ENCODE measurements around the gene SLC16A11.

Gene SLC16A11

GRCh38 chr17:7016418-7016817, 27.5 kb downstream of the SLC16A11 start:
- peaks cover 43% of the 10 kb centered on the region for H3K36me3 Mint-ChIP-seq (ENCODE audit: low read depth)
- no peaks in the 10 kb centered on the region for H3K9me3 Mint-ChIP-seq
- peaks cover 59% of the 10 kb centered on the region for H3K4me1 Mint-ChIP-seq (ENCODE audit: low read depth)
- DNase-seq (ENCODE audit: low spot score): no peak
- no peaks in the 10 kb centered on the region for H3K27me3 Mint-ChIP-seq (ENCODE audit: low read depth)
- peak overlapping the region; percentile 99 for H3K27ac Mint-ChIP-seq
- H3K4me3 Mint-ChIP-seq: peak overlapping the region; percentile 93

- peak; percentile 85 for DNase-seq (ENCODE audit: low spot score)
- H3K36me3 Mint-ChIP-seq (ENCODE audit: low read depth): peaks cover 46% of the 10 kb centered on the region
- H3K9me3 Mint-ChIP-seq: no peaks in the 10 kb centered on the region
- peaks cover 58% of the 10 kb centered on the region for H3K4me1 Mint-ChIP-seq (ENCODE audit: low read depth)
- H3K27me3 Mint-ChIP-seq (ENCODE audit: low read depth): no peaks in the 10 kb centered on the region
- peak overlapping the region; percentile 93 for H3K4me3 Mint-ChIP-seq
- peak overlapping the region; percentile 99 for H3K27ac Mint-ChIP-seq
Observed at GRCh38 chr17:7014995-7015958, 28.6 kb downstream of the SLC16A11 start.

- peak overlapping the region; percentile 100 for H3K4me3 Mint-ChIP-seq
- no peaks in the 10 kb centered on the region for H3K9me3 Mint-ChIP-seq
- peaks cover 62% of the 10 kb centered on the region for H3K4me1 Mint-ChIP-seq (ENCODE audit: low read depth)
- H3K27me3 Mint-ChIP-seq (ENCODE audit: low read depth): no peaks in the 10 kb centered on the region
- peak; percentile 97 for DNase-seq (ENCODE audit: low spot score)
- peaks cover 48% of the 10 kb centered on the region for H3K36me3 Mint-ChIP-seq (ENCODE audit: low read depth)
- H3K27ac Mint-ChIP-seq: peak overlapping the region; percentile 99
Observed at GRCh38 chr17:7014261-7014994, 29.5 kb downstream of the SLC16A11 start.

GRCh38 chr17:7011942-7012254, 32.0 kb downstream of the SLC16A11 start:
- peak overlapping the region; percentile 99 for H3K27ac Mint-ChIP-seq
- H3K4me3 Mint-ChIP-seq: peak overlapping the region; percentile 100
- DNase-seq (ENCODE audit: low spot score): no peak
- peaks cover 45% of the 10 kb centered on the region for H3K36me3 Mint-ChIP-seq (ENCODE audit: low read depth)
- H3K9me3 Mint-ChIP-seq: no peaks in the 10 kb centered on the region
- peaks cover 58% of the 10 kb centered on the region for H3K4me1 Mint-ChIP-seq (ENCODE audit: low read depth)
- H3K27me3 Mint-ChIP-seq (ENCODE audit: low read depth): no peaks in the 10 kb centered on the region

GRCh38 chr17:7011415-7011814, 32.5 kb downstream of the SLC16A11 start:
- no peak for DNase-seq (ENCODE audit: low spot score)
- Mint-ChIP-seq H3K9me3 (no peaks in the 10 kb centered on the region), H3K27ac (peak overlapping the region; percentile 99), H3K4me1 (ENCODE audit: low read depth) (peaks cover 54% of the 10 kb centered on the region), H3K36me3 (ENCODE audit: low read depth) (peaks cover 40% of the 10 kb centered on the region), H3K4me3 (peak overlapping the region; percentile 100), H3K27me3 (ENCODE audit: low read depth) (no peaks in the 10 kb centered on the region)

GRCh38 chr17:7010523-7010922, 33.4 kb downstream of the SLC16A11 start:
- Mint-ChIP-seq H3K9me3 (no peaks in the 10 kb centered on the region), H3K36me3 (ENCODE audit: low read depth) (peaks cover 37% of the 10 kb centered on the region), H3K27ac (peak overlapping the region; percentile 31), H3K4me3 (peak overlapping the region; percentile 100), H3K27me3 (ENCODE audit: low read depth) (no peaks in the 10 kb centered on the region), H3K4me1 (ENCODE audit: low read depth) (peaks cover 46% of the 10 kb centered on the region)
- DNase-seq (ENCODE audit: low spot score): no peak

- H3K27ac Mint-ChIP-seq: no peak overlapping the region
- no peak overlapping the region for H3K4me3 Mint-ChIP-seq
- no peaks in the 10 kb centered on the region for H3K9me3 Mint-ChIP-seq
- H3K36me3 Mint-ChIP-seq (ENCODE audit: low read depth): peaks cover 24% of the 10 kb centered on the region
- H3K4me1 Mint-ChIP-seq (ENCODE audit: low read depth): peaks cover 37% of the 10 kb centered on the region
- no peaks in the 10 kb centered on the region for H3K27me3 Mint-ChIP-seq (ENCODE audit: low read depth)
- no peak for DNase-seq (ENCODE audit: low spot score)
Observed at GRCh38 chr17:7007143-7007542, 36.7 kb downstream of the SLC16A11 start.

GRCh38 chr17:7005716-7006115, 38.2 kb downstream of the SLC16A11 start:
- no peaks in the 10 kb centered on the region for H3K27me3 Mint-ChIP-seq (ENCODE audit: low read depth)
- peaks cover 28% of the 10 kb centered on the region for H3K36me3 Mint-ChIP-seq (ENCODE audit: low read depth)
- DNase-seq (ENCODE audit: low spot score): no peak
- peaks cover 30% of the 10 kb centered on the region for H3K4me1 Mint-ChIP-seq (ENCODE audit: low read depth)
- H3K27ac Mint-ChIP-seq: no peak overlapping the region
- no peak overlapping the region for H3K4me3 Mint-ChIP-seq
- H3K9me3 Mint-ChIP-seq: no peaks in the 10 kb centered on the region

GRCh38 chr17:7004398-7005253, 39.3 kb downstream of the SLC16A11 start:
- Mint-ChIP-seq H3K27me3 (ENCODE audit: low read depth) (no peaks in the 10 kb centered on the region), H3K36me3 (ENCODE audit: low read depth) (peaks cover 31% of the 10 kb centered on the region), H3K9me3 (no peaks in the 10 kb centered on the region), H3K4me3 (no peak overlapping the region), H3K4me1 (ENCODE audit: low read depth) (peaks cover 22% of the 10 kb centered on the region), H3K27ac (peak overlapping the region; percentile 20)
- DNase-seq (ENCODE audit: low spot score): peak; percentile 36

GRCh38 chr17:7003745-7004144, 40.1 kb downstream of the SLC16A11 start:
- no peak overlapping the region for H3K27ac Mint-ChIP-seq
- no peak overlapping the region for H3K4me3 Mint-ChIP-seq
- no peaks in the 10 kb centered on the region for H3K9me3 Mint-ChIP-seq
- H3K4me1 Mint-ChIP-seq (ENCODE audit: low read depth): peaks cover 14% of the 10 kb centered on the region
- H3K27me3 Mint-ChIP-seq (ENCODE audit: low read depth): no peaks in the 10 kb centered on the region
- DNase-seq (ENCODE audit: low spot score): no peak
- H3K36me3 Mint-ChIP-seq (ENCODE audit: low read depth): peaks cover 28% of the 10 kb centered on the region

- no peaks in the 10 kb centered on the region for H3K9me3 Mint-ChIP-seq
- no peaks in the 10 kb centered on the region for H3K27me3 Mint-ChIP-seq (ENCODE audit: low read depth)
- peaks cover 37% of the 10 kb centered on the region for H3K36me3 Mint-ChIP-seq (ENCODE audit: low read depth)
- peaks cover 11% of the 10 kb centered on the region for H3K4me1 Mint-ChIP-seq (ENCODE audit: low read depth)
- H3K27ac Mint-ChIP-seq: no peak overlapping the region
- no peak overlapping the region for H3K4me3 Mint-ChIP-seq
- no peak for DNase-seq (ENCODE audit: low spot score)
Observed at GRCh38 chr17:7002288-7003047, 41.4 kb downstream of the SLC16A11 start.

- H3K4me3 Mint-ChIP-seq: no peak overlapping the region
- no peak overlapping the region for H3K27ac Mint-ChIP-seq
- no peak for DNase-seq (ENCODE audit: low spot score)
- no peaks in the 10 kb centered on the region for H3K27me3 Mint-ChIP-seq (ENCODE audit: low read depth)
- peaks cover 37% of the 10 kb centered on the region for H3K36me3 Mint-ChIP-seq (ENCODE audit: low read depth)
- H3K4me1 Mint-ChIP-seq (ENCODE audit: low read depth): peaks cover 9% of the 10 kb centered on the region
- no peaks in the 10 kb centered on the region for H3K9me3 Mint-ChIP-seq
Observed at GRCh38 chr17:7001318-7001961, 42.5 kb downstream of the SLC16A11 start.
